ENCODE measurements around the gene TMEM132D. TPM values are rescaled to one million over a fixed set of nuclear protein-coding genes. Genes with fewer than 3 reads are reported as not detected.

The TMEM132D gene
- total and polyA plus RNA-seq, 2 donors (not counting 3 experiments of a cell fraction or from before 2014, with no cell fraction given): not detected

- intact Hi-C loops (cut with micrococcal nuclease) (no loop called here), dilution Hi-C loops (cut with MboI; ENCODE audit: extremely low pct_ligation_motif_present, low sequenced_read_pairs) (no loop called here)
- CTCF ChIA-PET: no interaction called here
- POLR2A ChIA-PET: no interaction called here
- no peaks in the 10 kb centered on the region for H3K36me3 ChIP-seq (ENCODE audit: control insufficient read depth in 2 of 2, extremely low read depth in 1 of 2, insufficient read depth in 2 of 2, low read length in 2 of 2)
- no peak overlapping the region for H3K27ac ChIP-seq (ENCODE audit: insufficient read depth, low read depth, low read length)
- FAIRE-seq: no peak
- H3K27me3 ChIP-seq (ENCODE audit: control insufficient read depth in 2 of 2, insufficient read depth in 2 of 2, low read length in 2 of 2): no peaks in the 10 kb centered on the region
- peaks cover 9% of the 10 kb centered on the region for H3K9me3 ChIP-seq (replicated peaks; ENCODE audit: control insufficient read depth, insufficient read depth, low read length)
- no peak overlapping the region for H3K9ac ChIP-seq (replicated peaks; ENCODE audit: extremely low read depth, insufficient read depth, low read length)
- H3K4me1 ChIP-seq (ENCODE audit: control insufficient read depth, extremely low read depth, insufficient read depth, low read length): no peaks in the 10 kb centered on the region
- H3K79me2 ChIP-seq (ENCODE audit: control insufficient read depth, insufficient read depth, low read length): no peaks in the 10 kb centered on the region
- no peak for TF ChIP-seq JUN (IDR thresholded peaks at IDR 0.05; ENCODE audit: borderline replicate concordance, insufficient read depth, insufficient read length, low read depth)
- no peak for TF ChIP-seq GATA2 (IDR thresholded peaks at IDR 0.05; ENCODE audit: insufficient read depth, insufficient read length, low read depth, low read length)
- TF ChIP-seq FOS (IDR thresholded peaks at IDR 0.05; ENCODE audit: borderline replicate concordance, insufficient read depth, low read length): no peak
- TF ChIP-seq POLR2AphosphoS5 (IDR thresholded peaks at IDR 0.05; ENCODE audit: insufficient read depth, low read depth, low read length): no peak
- TF ChIP-seq POLR2A (IDR thresholded peaks at IDR 0.05; ENCODE audit: low read depth, low read length): no peak
- TF ChIP-seq EZH2 (IDR thresholded peaks at IDR 0.05; ENCODE audit: borderline replicate concordance, low read depth, low read length, severe bottlenecking): no peak
- H3K9me1 ChIP-seq (replicated peaks; ENCODE audit: control insufficient read depth, extremely low read depth, insufficient read depth, low read length): no peaks in the 10 kb centered on the region
- H3K4me3 ChIP-seq (replicated peaks in 1 of 3; ENCODE audit: insufficient read depth in 1 of 3, low read depth in 1 of 3, low read length in 3 of 3): no peak overlapping the region
- no peaks in the 10 kb centered on the region for H4K20me1 ChIP-seq (replicated peaks; ENCODE audit: control insufficient read depth, extremely low read depth, insufficient read depth, low read length)
- H2AFZ ChIP-seq (ENCODE audit: low read depth, low read length): no peak overlapping the region
- no TSS peak for BruUV-seq (replicated peaks)
- H3K4me2 ChIP-seq (ENCODE audit: insufficient read depth, low read length): no peak overlapping the region
- DNase-seq (ENCODE audit: low read depth, low spot score): no peak
Observed at GRCh38 chr12:129534966-129535750, 368.7 kb downstream of the TMEM132D start.
